AG09319 (cell line): ENCODE measurements around the gene MAMLD1.
"Not testable (repeated sequence)": the region's sequence is repeated elsewhere in the genome, so short reads cannot be mapped to it uniquely, and the experiment has no call there.

Experiments used
- DNase-seq: peaks from one replicate; pipeline ENCODE4 v3.0.0-alpha.2; 2010; ENCODE audit warnings: low read depth; ENCODE audit errors: extremely low read depth
- TF ChIP-seq, protein P1 (sequence below): IDR thresholded peaks from 2 replicates; pipeline ENCODE4 v1.5.1; 2011; ENCODE audit warnings: low read depth, mild to moderate bottlenecking, inconsistent platforms, low read length, moderate library complexity

Gene MAMLD1

DNA sequence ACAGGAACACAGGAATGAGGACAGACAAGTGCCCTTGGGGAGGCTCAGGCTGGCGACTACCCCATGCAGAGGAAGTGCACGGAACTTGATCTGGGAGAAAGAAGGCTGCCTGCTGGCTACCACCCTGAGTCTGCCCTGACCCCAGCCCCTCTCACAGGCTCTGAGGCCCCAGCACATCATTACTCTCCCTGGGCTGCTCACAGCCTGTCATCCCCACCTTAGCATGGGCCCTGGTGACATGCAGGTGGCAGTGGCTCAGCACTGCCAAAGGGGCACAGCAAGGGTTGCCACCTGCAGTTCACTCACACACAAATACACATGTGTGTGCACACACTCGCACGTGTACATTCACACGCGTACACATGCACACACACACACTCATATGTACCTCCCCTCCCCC is 26.1 kb upstream of the MAMLD1 start:
- DNase-seq, result no peak
- TF ChIP-seq, protein P1, sequence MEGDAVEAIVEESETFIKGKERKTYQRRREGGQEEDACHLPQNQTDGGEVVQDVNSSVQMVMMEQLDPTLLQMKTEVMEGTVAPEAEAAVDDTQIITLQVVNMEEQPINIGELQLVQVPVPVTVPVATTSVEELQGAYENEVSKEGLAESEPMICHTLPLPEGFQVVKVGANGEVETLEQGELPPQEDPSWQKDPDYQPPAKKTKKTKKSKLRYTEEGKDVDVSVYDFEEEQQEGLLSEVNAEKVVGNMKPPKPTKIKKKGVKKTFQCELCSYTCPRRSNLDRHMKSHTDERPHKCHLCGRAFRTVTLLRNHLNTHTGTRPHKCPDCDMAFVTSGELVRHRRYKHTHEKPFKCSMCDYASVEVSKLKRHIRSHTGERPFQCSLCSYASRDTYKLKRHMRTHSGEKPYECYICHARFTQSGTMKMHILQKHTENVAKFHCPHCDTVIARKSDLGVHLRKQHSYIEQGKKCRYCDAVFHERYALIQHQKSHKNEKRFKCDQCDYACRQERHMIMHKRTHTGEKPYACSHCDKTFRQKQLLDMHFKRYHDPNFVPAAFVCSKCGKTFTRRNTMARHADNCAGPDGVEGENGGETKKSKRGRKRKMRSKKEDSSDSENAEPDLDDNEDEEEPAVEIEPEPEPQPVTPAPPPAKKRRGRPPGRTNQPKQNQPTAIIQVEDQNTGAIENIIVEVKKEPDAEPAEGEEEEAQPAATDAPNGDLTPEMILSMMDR, result no peak

DNA sequence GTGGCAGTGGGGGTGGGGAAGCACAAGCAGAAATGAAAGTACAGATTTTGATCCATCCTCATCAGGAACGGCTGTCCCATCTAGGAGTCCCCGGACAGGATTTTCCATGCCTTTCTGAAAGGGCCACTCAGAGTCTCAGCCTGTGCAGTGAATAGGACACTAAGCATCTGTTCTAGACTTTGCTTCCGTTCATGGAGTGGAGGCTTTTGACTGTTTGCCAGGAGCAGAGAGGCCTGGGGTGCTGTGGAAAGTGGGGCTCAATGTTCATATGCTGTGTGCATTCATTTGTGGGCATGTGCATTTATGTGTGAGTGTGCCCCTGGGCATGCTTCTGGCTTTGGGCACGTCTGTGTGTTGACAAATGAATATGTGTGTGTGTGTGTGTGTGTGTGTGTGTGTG is 25.6 kb upstream of the MAMLD1 start:
- TF ChIP-seq, protein P1, result no peak
- DNase-seq, result no peak

DNA sequence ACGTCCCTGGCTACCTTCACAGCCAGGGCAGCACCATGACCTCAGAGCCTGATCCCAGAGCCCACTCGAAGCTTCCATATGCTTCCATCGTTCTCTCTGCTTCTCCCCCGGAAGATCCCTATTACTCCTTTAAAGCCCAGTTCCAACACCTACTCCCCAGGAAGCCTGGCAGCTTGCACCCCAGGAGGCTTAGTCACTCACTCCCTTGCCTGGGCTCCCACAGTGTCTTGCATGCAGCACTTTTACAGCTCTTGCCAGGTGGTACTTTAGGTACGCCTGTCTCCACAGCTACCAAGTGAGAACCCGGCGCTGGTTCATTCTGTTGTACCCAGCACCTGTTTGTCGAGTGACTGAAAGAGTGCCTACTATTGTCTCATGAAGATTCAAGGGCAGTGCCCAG is 24.5 kb upstream of the MAMLD1 start:
- TF ChIP-seq, protein P1, result no peak

GRCh38 chrX:150339736-150340135 is 23.4 kb upstream of the MAMLD1 start:
- no peak for DNase-seq
- TF ChIP-seq, protein P1, result no peak

More for the DNA sequence above, 24.5 kb upstream of the MAMLD1 start:
- DNase-seq, result no peak

DNA sequence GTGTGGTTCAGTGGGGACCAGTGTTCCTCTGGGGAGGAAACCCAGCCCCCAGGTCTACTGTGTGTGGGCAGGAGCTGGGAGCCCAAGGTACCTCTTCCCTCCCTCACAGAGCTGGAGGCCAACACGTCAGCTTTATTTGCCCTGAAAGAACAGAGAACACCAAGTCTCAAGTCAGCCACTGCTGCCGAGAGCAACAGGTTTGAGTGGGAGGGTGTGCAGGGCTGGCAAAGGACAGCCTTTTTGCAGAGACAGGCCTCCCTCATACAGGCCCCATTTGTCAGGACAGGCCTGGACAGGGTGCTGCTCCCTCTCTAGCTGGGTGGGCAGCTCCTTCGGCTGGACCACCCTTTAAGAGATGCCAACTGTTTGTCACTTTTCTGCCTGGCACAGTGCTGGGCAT is 22.8 kb upstream of the MAMLD1 start:
- not testable (repeated sequence) for DNase-seq

DNA sequence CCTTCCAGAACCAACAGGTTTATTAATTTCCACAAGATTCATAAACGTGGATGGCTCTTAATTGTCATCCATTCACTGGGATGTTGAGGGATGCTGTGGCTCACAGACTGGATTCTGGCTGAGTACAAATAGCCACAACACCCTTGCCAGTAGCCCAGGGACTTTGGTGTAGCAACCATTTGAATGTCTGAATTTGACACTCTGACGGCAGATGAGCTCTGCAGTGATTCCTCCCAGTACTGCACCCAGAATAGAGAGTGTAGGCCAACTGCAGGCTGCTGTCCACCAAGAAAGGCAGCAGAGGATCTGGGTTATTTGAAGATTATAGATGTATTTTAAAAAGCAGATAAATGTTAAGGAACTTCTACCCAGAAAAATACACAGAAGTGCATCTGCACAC is 15.6 kb upstream of the MAMLD1 start:
- DNase-seq, result no peak
- TF ChIP-seq, protein P1, result no peak

- no peak for DNase-seq
- TF ChIP-seq, protein P1, result no peak
These were observed 14.8 kb upstream of the MAMLD1 start for GRCh38 chrX:150348365-150348764.

- TF ChIP-seq, protein P1, result no peak
- DNase-seq, result no peak
These were observed 11.0 kb upstream of the MAMLD1 start for GRCh38 chrX:150352114-150352513.
